ENCODE results near the gene YARS1. TPM values are rescaled to one million over a fixed set of nuclear protein-coding genes. Genes with fewer than 3 reads are reported as not detected.

YARS1 gene
- total and polyA plus RNA-seq, 3 donors from 2014 or later: 79.8 to 110 (median 96.6) TPM

DNA sequence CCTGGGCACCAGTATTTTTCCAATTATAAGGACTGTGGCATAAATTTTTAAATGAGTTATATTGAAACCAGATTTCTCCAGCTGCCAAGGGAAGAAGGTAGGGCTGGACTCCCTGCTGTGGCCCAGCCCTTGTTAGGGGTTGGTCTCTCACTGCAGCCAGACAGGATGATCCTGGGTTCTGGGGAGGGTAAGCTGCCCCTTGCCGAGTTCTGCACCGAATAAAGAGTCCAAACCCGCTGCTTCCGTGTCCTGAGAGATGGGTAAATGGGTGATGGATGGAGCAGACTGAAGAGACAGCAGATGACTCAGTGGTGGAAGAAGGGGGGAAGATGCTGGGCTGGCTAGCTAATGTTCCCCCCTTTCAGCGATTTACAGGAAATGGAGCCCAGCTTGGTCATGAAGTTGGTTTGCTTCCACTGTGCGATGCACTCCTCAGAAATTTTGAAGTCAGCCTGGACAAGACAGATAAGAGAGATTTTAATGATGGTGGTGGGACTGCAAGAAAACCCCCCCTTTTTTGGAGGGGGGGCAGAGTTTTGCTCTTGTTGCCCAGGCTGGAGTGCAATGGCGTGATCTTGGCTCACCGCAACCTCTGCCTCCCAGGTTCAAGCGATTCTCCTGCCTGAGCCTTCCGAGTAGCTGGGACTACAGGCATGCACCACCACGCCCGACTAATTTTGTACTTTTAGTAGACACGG, 41.4 kb downstream of the YARS1 start:
- H3K36me3 ChIP-seq (ENCODE audit: low read depth, missing control alignments): no peaks in the 10 kb centered on the region
- 81 to 88% methylated on average over 13 of the region's 13 CpGs for WGBS, 2 donors
- H3K27ac ChIP-seq: no peak overlapping the region
- H3K4me1 ChIP-seq: peaks cover 6% of the 10 kb centered on the region
- no peaks in the 10 kb centered on the region for H3K9me3 ChIP-seq
- intact Hi-C loops (cut with DNase I; ENCODE audit: low total_unique reads): no loop called here
- no peak for DNase-seq
- no peak overlapping the region for H3K4me3 ChIP-seq
- TF ChIP-seq POLR2A (IDR thresholded peaks at IDR 0.05): no peak
- TF ChIP-seq, protein P1, sequence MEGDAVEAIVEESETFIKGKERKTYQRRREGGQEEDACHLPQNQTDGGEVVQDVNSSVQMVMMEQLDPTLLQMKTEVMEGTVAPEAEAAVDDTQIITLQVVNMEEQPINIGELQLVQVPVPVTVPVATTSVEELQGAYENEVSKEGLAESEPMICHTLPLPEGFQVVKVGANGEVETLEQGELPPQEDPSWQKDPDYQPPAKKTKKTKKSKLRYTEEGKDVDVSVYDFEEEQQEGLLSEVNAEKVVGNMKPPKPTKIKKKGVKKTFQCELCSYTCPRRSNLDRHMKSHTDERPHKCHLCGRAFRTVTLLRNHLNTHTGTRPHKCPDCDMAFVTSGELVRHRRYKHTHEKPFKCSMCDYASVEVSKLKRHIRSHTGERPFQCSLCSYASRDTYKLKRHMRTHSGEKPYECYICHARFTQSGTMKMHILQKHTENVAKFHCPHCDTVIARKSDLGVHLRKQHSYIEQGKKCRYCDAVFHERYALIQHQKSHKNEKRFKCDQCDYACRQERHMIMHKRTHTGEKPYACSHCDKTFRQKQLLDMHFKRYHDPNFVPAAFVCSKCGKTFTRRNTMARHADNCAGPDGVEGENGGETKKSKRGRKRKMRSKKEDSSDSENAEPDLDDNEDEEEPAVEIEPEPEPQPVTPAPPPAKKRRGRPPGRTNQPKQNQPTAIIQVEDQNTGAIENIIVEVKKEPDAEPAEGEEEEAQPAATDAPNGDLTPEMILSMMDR (IDR thresholded peaks at IDR 0.05): no peak
- H3K27me3 ChIP-seq: no peaks in the 10 kb centered on the region

DNA sequence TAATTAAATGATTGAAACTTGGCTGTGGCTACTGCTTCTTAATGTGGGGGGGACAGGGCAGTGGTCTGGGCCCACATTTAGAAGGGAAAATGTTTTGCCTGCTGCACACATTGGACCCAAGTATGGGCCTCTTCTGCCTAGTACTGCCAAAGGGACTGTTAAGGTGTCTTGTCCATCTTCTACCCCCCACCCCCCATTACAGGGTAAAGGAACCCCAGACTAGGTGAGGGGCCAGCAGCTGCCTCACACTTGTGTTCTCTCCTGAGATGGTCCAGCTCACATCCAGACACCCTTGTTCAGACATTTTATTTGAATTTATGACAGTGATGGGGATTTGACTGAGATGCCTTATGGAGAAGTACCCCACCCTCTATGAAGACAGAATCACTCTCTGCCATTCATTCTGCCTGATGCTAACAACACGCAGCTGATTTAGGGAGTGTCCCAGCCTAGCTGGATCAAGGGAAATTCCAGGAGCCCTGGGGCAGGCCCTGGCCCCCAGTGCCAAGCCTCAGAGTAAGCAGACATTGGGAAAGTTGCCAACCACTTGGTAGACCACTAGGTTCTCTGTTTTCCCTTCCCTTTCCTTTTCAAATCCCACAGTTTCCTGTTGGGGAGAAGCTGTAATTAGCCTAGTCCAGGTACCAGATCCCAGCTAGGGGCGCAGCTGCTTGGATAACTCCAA, 42.1 kb downstream of the YARS1 start:
- H3K27ac ChIP-seq: no peak overlapping the region
- H3K9me3 ChIP-seq: no peaks in the 10 kb centered on the region
- H3K4me1 ChIP-seq: peaks cover 6% of the 10 kb centered on the region
- no peaks in the 10 kb centered on the region for H3K27me3 ChIP-seq
- intact Hi-C loops (cut with DNase I; ENCODE audit: low total_unique reads): no loop called here
- 48 to 67% methylated on average over 2 of the region's 2 CpGs for WGBS, 2 donors
- no peak overlapping the region for H3K4me3 ChIP-seq
- H3K36me3 ChIP-seq (ENCODE audit: low read depth, missing control alignments): no peaks in the 10 kb centered on the region
- TF ChIP-seq, protein P1 (IDR thresholded peaks at IDR 0.05): no peak
- no peak for DNase-seq

DNA sequence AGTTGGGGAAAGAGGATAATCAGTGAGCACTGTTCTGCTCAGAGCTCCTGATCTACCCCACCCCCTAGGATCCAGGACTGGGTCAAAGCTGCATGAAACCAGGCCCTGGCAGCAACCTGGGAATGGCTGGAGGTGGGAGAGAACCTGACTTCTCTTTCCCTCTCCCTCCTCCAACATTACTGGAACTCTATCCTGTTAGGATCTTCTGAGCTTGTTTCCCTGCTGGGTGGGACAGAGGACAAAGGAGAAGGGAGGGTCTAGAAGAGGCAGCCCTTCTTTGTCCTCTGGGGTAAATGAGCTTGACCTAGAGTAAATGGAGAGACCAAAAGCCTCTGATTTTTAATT, 42.7 kb downstream of the YARS1 start:
- Histone ChIP-seq H3K4me1 (peaks cover 6% of the 10 kb centered on the region), H3K36me3 (ENCODE audit: low read depth, missing control alignments) (no peaks in the 10 kb centered on the region), H3K9me3 (no peaks in the 10 kb centered on the region), H3K4me3 (no peak overlapping the region), H3K27me3 (no peaks in the 10 kb centered on the region), H3K27ac (no peak overlapping the region)
- TF ChIP-seq POLR2A (IDR thresholded peaks at IDR 0.05): no peak
- TF ChIP-seq, protein P1 (IDR thresholded peaks at IDR 0.05): no peak
- intact Hi-C loops (cut with DNase I; ENCODE audit: low total_unique reads): no loop called here
- DNase-seq: no peak

DNA sequence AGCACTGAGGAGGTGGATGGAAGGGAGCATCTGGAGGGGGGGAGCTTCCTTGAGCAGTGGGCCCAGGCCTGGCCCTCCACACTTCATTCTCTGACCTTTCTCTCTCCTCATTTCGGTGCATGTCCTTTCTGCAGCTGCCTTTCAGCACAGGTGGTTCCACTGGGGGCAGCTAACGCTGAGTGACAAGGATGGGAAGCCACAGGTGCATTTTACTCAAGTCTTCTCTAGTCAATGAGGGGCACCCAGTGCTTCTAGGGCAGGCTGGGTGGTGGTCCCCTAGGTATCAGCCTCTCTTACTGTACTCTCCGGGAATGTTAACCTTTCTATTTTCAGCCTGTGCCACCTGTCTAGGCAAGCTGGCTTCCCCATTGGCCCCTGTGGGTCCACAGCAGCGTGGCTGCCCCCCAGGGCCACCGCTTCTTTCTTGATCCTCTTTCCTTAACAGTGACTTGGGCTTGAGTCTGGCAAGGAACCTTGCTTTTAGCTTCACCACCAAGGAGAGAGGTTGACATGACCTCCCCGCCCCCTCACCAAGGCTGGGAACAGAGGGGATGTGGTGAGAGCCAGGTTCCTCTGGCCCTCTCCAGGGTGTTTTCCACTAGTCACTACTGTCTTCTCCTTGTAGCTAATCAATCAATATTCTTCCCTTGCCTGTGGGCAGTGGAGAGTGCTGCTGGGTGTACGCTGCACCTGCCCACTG, 43.2 kb downstream of the YARS1 start:
- H3K27me3 ChIP-seq: no peaks in the 10 kb centered on the region

More for the DNA sequence above, 43.2 kb downstream of the YARS1 start:
- intact Hi-C loops (cut with DNase I; ENCODE audit: low total_unique reads): no loop called here
- Histone ChIP-seq H3K9me3 (no peaks in the 10 kb centered on the region), H3K27ac (no peak overlapping the region), H3K4me3 (no peak overlapping the region), H3K4me1 (peaks cover 6% of the 10 kb centered on the region), H3K36me3 (ENCODE audit: low read depth, missing control alignments) (no peaks in the 10 kb centered on the region)
- TF ChIP-seq POLR2A (IDR thresholded peaks at IDR 0.05): no peak
- TF ChIP-seq, protein P1 (IDR thresholded peaks at IDR 0.05): no peak
- DNase-seq: no peak
- whole genome bisulfite sequencing, 2 donors: 84 to 88% methylated on average over 6 to 7 of the region's 7 CpGs
